Measurements from ENCODE around the gene TCN2.
"Not testable (repeated sequence)": the region's sequence is repeated elsewhere in the genome, so short reads cannot be mapped to it uniquely, and the experiment has no call there.

- TF ChIP-seq, protein P1, sequence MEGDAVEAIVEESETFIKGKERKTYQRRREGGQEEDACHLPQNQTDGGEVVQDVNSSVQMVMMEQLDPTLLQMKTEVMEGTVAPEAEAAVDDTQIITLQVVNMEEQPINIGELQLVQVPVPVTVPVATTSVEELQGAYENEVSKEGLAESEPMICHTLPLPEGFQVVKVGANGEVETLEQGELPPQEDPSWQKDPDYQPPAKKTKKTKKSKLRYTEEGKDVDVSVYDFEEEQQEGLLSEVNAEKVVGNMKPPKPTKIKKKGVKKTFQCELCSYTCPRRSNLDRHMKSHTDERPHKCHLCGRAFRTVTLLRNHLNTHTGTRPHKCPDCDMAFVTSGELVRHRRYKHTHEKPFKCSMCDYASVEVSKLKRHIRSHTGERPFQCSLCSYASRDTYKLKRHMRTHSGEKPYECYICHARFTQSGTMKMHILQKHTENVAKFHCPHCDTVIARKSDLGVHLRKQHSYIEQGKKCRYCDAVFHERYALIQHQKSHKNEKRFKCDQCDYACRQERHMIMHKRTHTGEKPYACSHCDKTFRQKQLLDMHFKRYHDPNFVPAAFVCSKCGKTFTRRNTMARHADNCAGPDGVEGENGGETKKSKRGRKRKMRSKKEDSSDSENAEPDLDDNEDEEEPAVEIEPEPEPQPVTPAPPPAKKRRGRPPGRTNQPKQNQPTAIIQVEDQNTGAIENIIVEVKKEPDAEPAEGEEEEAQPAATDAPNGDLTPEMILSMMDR (IDR thresholded peaks at IDR 0.05) = not testable (repeated sequence)
- TF ChIP-seq POLR2A, EP300 (IDR thresholded peaks at IDR 0.05): not testable (repeated sequence)
These were observed 39.7 kb upstream of the TCN2 start for GRCh38 chr22:30567277-30567676.

Measured in tibial nerve (tissue), 4 donors.